ENCODE data around the gene IVNS1ABP. TPM values are rescaled to one million over a fixed set of nuclear protein-coding genes. Genes with fewer than 3 reads are reported as not detected.
A peak's percentile ranks its signal among the peaks of the same experiment; 100 is the strongest.

IVNS1ABP gene
- total and polyA plus RNA-seq, 10 of the 15 experiments (the other 5 are each of a cell fraction or from before 2014, with no cell fraction given), result 19.2 to 154 (median 43.9) TPM

- TF ChIP-seq HSF1 (IDR thresholded peaks at IDR 0.05; ENCODE audit: low read depth, low read length) (no peak), ZBED1 (IDR thresholded peaks at IDR 0.05; ENCODE audit: borderline replicate concordance) (peak; percentile 83; the same call in 1 of the 2 replicates), CEBPZ (IDR thresholded peaks at IDR 0.05; ENCODE audit: low read depth, low read length) (no peak), TCF3 (IDR thresholded peaks at IDR 0.05; ENCODE audit: borderline replicate concordance, insufficient read depth, low read depth, low read length) (no peak), BCLAF1 (IDR thresholded peaks at IDR 0.05) (no peak), CUX1 (IDR thresholded peaks at IDR 0.05; ENCODE audit: insufficient replicate concordance, low read depth, low read length) (peak; percentile 47), TCF7 (IDR thresholded peaks at IDR 0.05; ENCODE audit: borderline replicate concordance) (peak; percentile 59; the same call in 1 of the 2 replicates), PAX8 (IDR thresholded peaks at IDR 0.05) (no peak), YBX1 (IDR thresholded peaks at IDR 0.05) (no peak), SMAD1 (IDR thresholded peaks at IDR 0.05; ENCODE audit: low read depth, partially characterized antibody) (no peak), RAD21 (IDR thresholded peaks at IDR 0.05; ENCODE audit: insufficient read depth, low read depth, low read length) (no peak), TBL1XR1 (IDR thresholded peaks at IDR 0.05; ENCODE audit: low read depth, low read length) (peak; percentile 72; the same call in 1 of the 2 replicates), PKNOX1 (IDR thresholded peaks at IDR 0.05) (peak; percentile 49; the same call in 1 of the 2 replicates)
These were observed 21.9 kb upstream of the IVNS1ABP start (continued) for GRCh38 chr1:185338719-185339622.

All from GM12878 (cell line).